B cell (primary cell): ENCODE data around the gene SPOCD1. TPM values are rescaled to one million over a fixed set of nuclear protein-coding genes. Genes with fewer than 3 reads are reported as not detected.

Experiments used
- ATAC-seq: fragments of 200-7000 bp; cut with Tn5 transposase; one replicate; pipeline ENCODE4 v1.10.0; 2021; ENCODE audit warnings: low read depth, mild to moderate bottlenecking, moderate number of reproducible peaks, moderate library complexity
- CTCF ChIA-PET: fragments of 350-600 bp; sonication (Branson Sonifier 250); formaldehyde crosslinking; loops from one replicate; lab custom pipeline; 2021; ENCODE audit warnings: antibody characterized with exemption, inconsistent platforms; lab: Charles Lee
- POLR2A ChIA-PET: fragments of 350-600 bp; sonication (Branson Sonifier 250); formaldehyde crosslinking; loops from one replicate; lab custom pipeline; 2021; ENCODE audit warnings: antibody characterized with exemption; lab: Charles Lee
- DNase-seq: peaks from one replicate; pipeline ENCODE4 v3.0.0; 2013
- H2AFZ ChIP-seq: 2 replicates; pipeline ENCODE4 v1.6.1; 2012; ENCODE audit warnings: mild to moderate bottlenecking, low read depth, low read length; ENCODE audit not compliant: insufficient read depth, poor library complexity, severe bottlenecking
- H3K27ac ChIP-seq, 2 donors: 1 replicate in 1 of 2; 2 replicates in 1 of 2; pipeline ENCODE4 v1.5.1; 2012 to 2013; ENCODE audit warnings: low read length in 2 of 2, mild to moderate bottlenecking in 2 of 2, moderate library complexity in 1 of 2
- H3K27me3 ChIP-seq, 4 experiments: fragments of 200-600 bp in 1 of 4; sonication (generic) in 1 of 4; replicated peaks in 1 of 4; 1 replicate in 2 of 4; 2 replicates in 2 of 4; pipeline versions ENCODE4 v1.6.1 to v1.7.0; 2013 to 2016; ENCODE audit warnings: low read length in 3 of 4, mild to moderate bottlenecking in 2 of 4, mixed read lengths in 1 of 4, moderate library complexity in 1 of 4; ENCODE audit not compliant: insufficient read depth in 4 of 4, control insufficient read depth in 3 of 4; ENCODE audit errors: control extremely low read depth in 1 of 4
- H3K36me3 ChIP-seq, 2 experiments: replicated peaks in 1 of 2; 1 replicate in 1 of 2; 2 replicates in 1 of 2; pipeline versions ENCODE4 v1.6.1 to v1.7.1; 2013; ENCODE audit warnings: low read length in 1 of 2; ENCODE audit not compliant: insufficient read depth in 2 of 2, control insufficient read depth in 1 of 2; ENCODE audit errors: control extremely low read depth in 1 of 2, extremely low read depth in 1 of 2
- H3K4me1 ChIP-seq, 2 donors: fragments of 200-600 bp in 1 of 2; sonication (generic) in 1 of 2; 1 replicate in 1 of 2; 2 replicates in 1 of 2; pipeline versions ENCODE4 v1.5.1 to v1.6.1; 2013 to 2017; ENCODE audit warnings: low read length in 2 of 2; ENCODE audit not compliant: control insufficient read depth in 2 of 2, insufficient read depth in 2 of 2
- H3K4me2 ChIP-seq: replicated peaks from 2 replicates; pipeline ENCODE3; 2012; ENCODE audit warnings: mild to moderate bottlenecking, low read depth, low read length; ENCODE audit not compliant: poor library complexity, severe bottlenecking
- H3K4me3 ChIP-seq, 5 experiments: fragments of 200-600 bp in 1 of 5; sonication (generic) in 1 of 5; 1 replicate in 3 of 5; 2 replicates in 2 of 5; pipeline versions ENCODE4 v1.5.1 to v1.7.0; 2011 to 2016; ENCODE audit warnings: low read length in 4 of 5, mild to moderate bottlenecking in 4 of 5, low read depth in 2 of 5, control low read depth in 1 of 5, moderate library complexity in 1 of 5; ENCODE audit not compliant: insufficient read depth in 1 of 5; ENCODE audit errors: control extremely low read depth in 1 of 5, extremely low read depth in 1 of 5
- H3K79me2 ChIP-seq: fragments of 200-600 bp; sonication (generic); one replicate; pipeline ENCODE4 v1.6.0; 2016; ENCODE audit warnings: low read length; ENCODE audit not compliant: control insufficient read depth, insufficient read depth
- H3K9ac ChIP-seq: fragments of 200-600 bp; sonication (generic); 2 replicates; pipeline ENCODE4 v1.6.1; 2017; ENCODE audit warnings: mild to moderate bottlenecking, low read length, moderate library complexity
- H3K9me3 ChIP-seq, 3 donors: one replicate each; pipeline versions ENCODE4 v1.6.1 to v1.7.1; 2013; ENCODE audit warnings: low read length in 2 of 3; ENCODE audit not compliant: control insufficient read depth in 2 of 3, insufficient read depth in 1 of 3; ENCODE audit errors: control extremely low read depth in 1 of 3
- H4K20me1 ChIP-seq: 2 replicates; pipeline ENCODE4 v1.6.0; 2012; ENCODE audit warnings: mild to moderate bottlenecking, low read length; ENCODE audit not compliant: insufficient read depth, control insufficient read depth, poor library complexity, severe bottlenecking
- H3K27ac Mint-ChIP-seq: one replicate; pipeline ENCODE4 v1.8.0; 2021; ENCODE audit warnings: mixed read lengths
- H3K27me3 Mint-ChIP-seq: one replicate; pipeline ENCODE4 v1.8.0; 2021; ENCODE audit warnings: mixed read lengths
- H3K4me1 Mint-ChIP-seq: one replicate; pipeline ENCODE4 v1.8.0; 2021; ENCODE audit warnings: mixed read lengths
- H3K4me3 Mint-ChIP-seq: one replicate; pipeline ENCODE4 v1.8.0; 2021; ENCODE audit warnings: mixed read lengths
- H3K9me3 Mint-ChIP-seq: one replicate; pipeline ENCODE4 v1.8.0; 2022; ENCODE audit warnings: mixed read lengths; ENCODE audit not compliant: insufficient read depth
- CTCF ChIP-seq: fragments of 200-600 bp; IDR thresholded peaks from one replicate; pipeline ENCODE4 v1.8.0; 2022; ENCODE audit warnings: antibody characterized with exemption, mild to moderate bottlenecking
- EZH2 ChIP-seq: IDR thresholded peaks from 2 replicates; pipeline ENCODE4 v1.6.1; 2012; ENCODE audit warnings: borderline replicate concordance, low read depth, mild to moderate bottlenecking, moderate library complexity, low read length; ENCODE audit not compliant: insufficient read depth, poor library complexity, severe bottlenecking
- WGBS: methylation state at CpG from one replicate; pipeline ENCODE4 v1.1.5; 2013; ENCODE audit warnings: missing lambda C conversion rate; ENCODE audit not compliant: insufficient coverage; 5-methylcytosine and 5-hydroxymethylcytosine counted together
- intact Hi-C: fragments of 100-400 bp; cut with micrococcal nuclease; formaldehyde crosslinking; loops from one replicate; pipeline ENCODE4 v1.10.0; 2022
- polyA plus RNA-seq: library from polyadenylated mRNA; depleted of rRNA; stranded (reverse); fragments of >200 nt; gene quantifications from 2 replicates; pipeline ENCODE4 v1.2.3, GENCODE V29; 2012
- total RNA-seq, 2 donors: library from RNA; stranded (reverse); fragments of 120-200 nt in 1 of 2; gene quantifications; 1 replicate in 1 of 2; 2 replicates in 1 of 2; pipeline versions ENCODE4 v1.2.3 to v1.2.4, GENCODE V29; 2013 to 2022

SPOCD1 gene
- total and polyA plus RNA-seq, 2 donors (not counting 1 experiment from before 2014, with no cell fraction given): not detected

GRCh38 chr1:31781756-31782371 is 34.0 kb downstream of the SPOCD1 start:
- TF ChIP-seq CTCF (no peak), EZH2 (no peak)
- Histone ChIP-seq H3K4me2 (no peak overlapping the region), H3K9me3 (no peaks in the 10 kb centered on the region), H3K79me2 (no peaks in the 10 kb centered on the region), H2AFZ (no peak overlapping the region), H3K4me3 (no peak overlapping the region), H4K20me1 (no peaks in the 10 kb centered on the region), H3K27me3 (peaks cover 0 to 19% (median 2%) of the 10 kb centered on the region in 4 experiments), H3K9ac (no peak overlapping the region), H3K4me1 (peaks cover 24 to 33% of the 10 kb centered on the region in 2 donors), H3K36me3 (no peaks in the 10 kb centered on the region), H3K27ac (no peak overlapping the region)
- ChIA-PET POLR2A (no interaction called here), CTCF (interaction anchor here (9.5 kb wide), 1 partner anchor 19 kb away, joined by 199 read pairs; the partner anchor contains the start of gene ADGRB2)
- 65% methylated on average over 17 of the region's 18 CpGs for WGBS
- Mint-ChIP-seq H3K27ac (no peak overlapping the region), H3K27me3 (peaks cover 8% of the 10 kb centered on the region), H3K4me3 (no peak overlapping the region), H3K4me1 (peaks cover 30% of the 10 kb centered on the region), H3K9me3 (no peaks in the 10 kb centered on the region)
- DNase-seq (peak; percentile 18), ATAC-seq (no peak)
- intact Hi-C loops: loop anchor here (10.0 kb wide), 1 partner anchor 153 kb away; the partner anchor contains the start of gene PTP4A2

GRCh38 chr1:31781138-31781755 is 34.6 kb downstream of the SPOCD1 start:
- H3K9ac ChIP-seq: no peak overlapping the region
- no peaks in the 10 kb centered on the region for H3K9me3 ChIP-seq
- ChIA-PET CTCF (interaction anchor here (1.9 kb wide), 1 partner anchor 18 kb away, joined by 5 read pairs; no protein-coding TSS in a partner anchor), POLR2A (no interaction called here)
- H2AFZ ChIP-seq: no peak overlapping the region
- Mint-ChIP-seq H3K4me1 (peaks cover 24% of the 10 kb centered on the region), H3K27ac (no peak overlapping the region), H3K9me3 (no peaks in the 10 kb centered on the region), H3K27me3 (peaks cover 14% of the 10 kb centered on the region), H3K4me3 (no peak overlapping the region)
- H3K27me3 ChIP-seq: peaks cover 0 to 24% (median 5%) of the 10 kb centered on the region in 4 experiments
- ATAC-seq (no peak), DNase-seq (no peak)
- no peaks in the 10 kb centered on the region for H4K20me1 ChIP-seq
- intact Hi-C loops: loop anchor here (10.0 kb wide), 1 partner anchor 154 kb away; the partner anchor contains the start of gene PTP4A2
- no peak for TF ChIP-seq EZH2
- no peak for TF ChIP-seq CTCF
- WGBS: 91% methylated on average over 4 of the region's 7 CpGs
- H3K27ac ChIP-seq: no peak overlapping the region
- no peak overlapping the region for H3K4me3 ChIP-seq
- H3K79me2 ChIP-seq: no peaks in the 10 kb centered on the region
- no peaks in the 10 kb centered on the region for H3K36me3 ChIP-seq
- peaks cover 24 to 31% of the 10 kb centered on the region in 2 donors for H3K4me1 ChIP-seq
- no peak overlapping the region for H3K4me2 ChIP-seq
